HEK293 (cell line): ENCODE measurements around the gene ANKRD60.

ENCODE experiments used
- CTCF ChIA-PET: fragments of 350-600 bp; formaldehyde crosslinking; extraction: SDS; loops from one replicate; lab custom pipeline; 2021; ENCODE audit warnings: antibody characterized with exemption; lab: Yijun Ruan, JAX
- POLR2A ChIA-PET: fragments of 300-600 bp; formaldehyde crosslinking; extraction: SDS; loops from one replicate; lab custom pipeline; 2020; ENCODE audit warnings: antibody characterized with exemption, inconsistent platforms; lab: Yijun Ruan, JAX
- H3K27ac ChIP-seq: fragments of 200-500 bp; sonication (Bioruptor generic); 2 replicates; pipeline ENCODE4 v1.5.1; 2014; ENCODE audit warnings: low read depth, low read length, control low read depth, inconsistent platforms; ENCODE audit errors: extremely low read depth
- H3K36me3 ChIP-seq, 2 experiments: fragments of 200-500 bp in 1 of 2; sonication (Bioruptor generic) in 1 of 2; 1 replicate in 1 of 2; 2 replicates in 1 of 2; pipeline ENCODE4 v1.5.1; 2014 to 2017; ENCODE audit warnings: inconsistent platforms in 2 of 2, low read length in 2 of 2; ENCODE audit not compliant: control insufficient read depth in 2 of 2, insufficient read depth in 1 of 2
- H3K4me1 ChIP-seq: fragments of 200-500 bp; sonication (Bioruptor generic); 2 replicates; pipeline ENCODE4 v1.5.1; 2014; ENCODE audit warnings: mild to moderate bottlenecking, low read length, inconsistent platforms; ENCODE audit not compliant: control insufficient read depth, insufficient read depth
- H3K4me3 ChIP-seq: 2 replicates; pipeline ENCODE4 v1.5.1; 2011; ENCODE audit warnings: low read depth, mild to moderate bottlenecking, control low read depth, low read length, moderate library complexity
- H3K9me3 ChIP-seq: fragments of 200-500 bp; sonication (Bioruptor generic); 2 replicates; pipeline ENCODE4 v1.5.1; 2014; ENCODE audit warnings: low read depth, low read length, inconsistent platforms; ENCODE audit not compliant: control insufficient read depth, insufficient read depth
- ATF2 ChIP-seq: fragments of 450-650 bp; formaldehyde crosslinking; IDR thresholded peaks from 2 replicates; pipeline ENCODE4 v1.5.1; 2016; ENCODE audit warnings: missing biosample characterization, missing genetic modification characterization, low read depth
- BCL11A ChIP-seq: fragments of 450-650 bp; formaldehyde crosslinking; IDR thresholded peaks from 2 replicates; pipeline ENCODE4 v1.5.1; 2016; ENCODE audit warnings: low read depth, missing biosample characterization, missing genetic modification characterization
- GLIS1 ChIP-seq: fragments of 450-650 bp; formaldehyde crosslinking; IDR thresholded peaks from 2 replicates; pipeline ENCODE4 v1.5.1; 2016; ENCODE audit warnings: missing biosample characterization, missing genetic modification characterization
- HIC1 ChIP-seq: fragments of 450-650 bp; formaldehyde crosslinking; IDR thresholded peaks from 2 replicates; pipeline ENCODE4 v1.5.1; 2016; ENCODE audit warnings: missing biosample characterization, missing genetic modification characterization
- KLF7 ChIP-seq: fragments of 450-650 bp; formaldehyde crosslinking; IDR thresholded peaks from 2 replicates; pipeline ENCODE4 v1.5.1; 2016; ENCODE audit warnings: missing biosample characterization, missing genetic modification characterization, borderline replicate concordance
- ZBTB1 ChIP-seq: fragments of 450-650 bp; formaldehyde crosslinking; IDR thresholded peaks from 2 replicates; pipeline ENCODE4 v1.5.1; 2016; ENCODE audit warnings: missing biosample characterization, missing genetic modification characterization
- ZBTB44 ChIP-seq: fragments of 450-650 bp; IDR thresholded peaks from 2 replicates; pipeline ENCODE4 v1.5.1; 2018; ENCODE audit warnings: missing biosample characterization, mild to moderate bottlenecking, missing genetic modification characterization
- ZEB2 ChIP-seq: fragments of 450-650 bp; formaldehyde crosslinking; IDR thresholded peaks from 2 replicates; pipeline ENCODE4 v1.5.1; 2016; ENCODE audit warnings: missing biosample characterization, missing genetic modification characterization
- ZFP37 ChIP-seq: fragments of 450-650 bp; formaldehyde crosslinking; IDR thresholded peaks from 2 replicates; pipeline ENCODE4 v1.5.1; 2016; ENCODE audit warnings: missing biosample characterization, missing genetic modification characterization
- ZNF132 ChIP-seq: fragments of 450-650 bp; formaldehyde crosslinking; IDR thresholded peaks from 2 replicates; pipeline ENCODE4 v1.5.1; 2017; ENCODE audit warnings: missing biosample characterization, missing genetic modification characterization, borderline replicate concordance
- ZNF324 ChIP-seq: fragments of 450-650 bp; formaldehyde crosslinking; IDR thresholded peaks from 2 replicates; pipeline ENCODE4 v1.5.1; 2016; ENCODE audit warnings: missing biosample characterization, missing genetic modification characterization
- ZNF394 ChIP-seq: fragments of 450-650 bp; formaldehyde crosslinking; IDR thresholded peaks from 2 replicates; pipeline ENCODE4 v1.5.1; 2016; ENCODE audit warnings: missing biosample characterization, missing genetic modification characterization, mild to moderate bottlenecking, moderate library complexity, borderline replicate concordance
- ZNF433 ChIP-seq: fragments of 450-650 bp; formaldehyde crosslinking; IDR thresholded peaks from 2 replicates; pipeline ENCODE4 v1.5.1; 2016; ENCODE audit warnings: missing biosample characterization, missing genetic modification characterization, low read depth
- ZNF596 ChIP-seq: fragments of 450-650 bp; IDR thresholded peaks from 2 replicates; pipeline ENCODE4 v1.5.0; 2018; ENCODE audit warnings: missing biosample characterization, mild to moderate bottlenecking, missing genetic modification characterization, moderate library complexity
- ZNF776 ChIP-seq: fragments of 450-650 bp; formaldehyde crosslinking; IDR thresholded peaks from 2 replicates; pipeline ENCODE4 v1.5.0; 2017; ENCODE audit warnings: missing biosample characterization, missing genetic modification characterization, borderline replicate concordance
- ZSCAN5A ChIP-seq: fragments of 450-650 bp; formaldehyde crosslinking; IDR thresholded peaks from 2 replicates; pipeline ENCODE4 v1.5.1; 2016; ENCODE audit warnings: missing biosample characterization, missing genetic modification characterization

ANKRD60 gene

GRCh38 chr20:58231683-58232082, 3.2 kb upstream of the ANKRD60 start:
- Histone ChIP-seq H3K27ac (no peak overlapping the region), H3K4me3 (no peak overlapping the region), H3K9me3 (no peaks in the 10 kb centered on the region), H3K4me1 (no peaks in the 10 kb centered on the region), H3K36me3 (peaks cover 0 to 10% of the 10 kb centered on the region in 2 experiments; a peak in 1 of 3 replicates)
- ChIA-PET POLR2A (no interaction called here), CTCF (interaction anchor here (0.8 kb wide), 1 partner anchor 12 kb away, joined by 4 read pairs; no protein-coding TSS in a partner anchor)
- TF ChIP-seq ZFP37 = peak; percentile 100
- no peak for TF ChIP-seq ZBTB44 (tag by site-specific recombination)
- no peak for TF ChIP-seq KLF7 (tag by site-specific recombination)
- TF ChIP-seq ZBTB1 (tag by site-specific recombination) = no peak

- no peaks in the 10 kb centered on the region for H3K4me1 ChIP-seq
- peaks cover 0 to 3% of the 10 kb centered on the region in 2 experiments; a peak in 1 of 3 replicates for H3K36me3 ChIP-seq
- no peak for TF ChIP-seq ZSCAN5A
- no peak for TF ChIP-seq HIC1 (tag by site-specific recombination)
- TF ChIP-seq BCL11A (tag by site-specific recombination) = no peak
- no peak for TF ChIP-seq GLIS1 (tag by site-specific recombination)
- TF ChIP-seq ZNF596 = no peak
- no peak for TF ChIP-seq ZNF394 (tag by site-specific recombination)
- no peak for TF ChIP-seq ZNF433 (tag by site-specific recombination)
- no peak for TF ChIP-seq ZNF132 (tag by site-specific recombination)
- no peak for TF ChIP-seq ZNF324 (tag by site-specific recombination)
- no peak for TF ChIP-seq ZFP37
- TF ChIP-seq ZEB2 = no peak
- TF ChIP-seq ATF2 (tag by site-specific recombination) = no peak
- no peak for TF ChIP-seq ZNF776 (tag by site-specific recombination)
- H3K27ac ChIP-seq = no peak overlapping the region
- H3K9me3 ChIP-seq = no peaks in the 10 kb centered on the region
- POLR2A ChIA-PET = no interaction called here
- H3K4me3 ChIP-seq = no peak overlapping the region
- CTCF ChIA-PET = interaction anchor here (1.0 to 1.1 kb wide), 3 partner anchors 219 to 1225 kb away, joined by 3 read pairs; no protein-coding TSS in a partner anchor
Measured at GRCh38 chr20:58229198-58229798, 845 bp upstream of the ANKRD60 start.
